Upper lobe of left lung (tissue), 4 donors: Measurements from ENCODE around the gene PLEKHM2.

Experiments used
- CTCF ChIP-seq, 6 experiments: fragments of 450-650 bp in 4 of 6; fragments of 200-600 bp in 2 of 6; sonication (generic) in 2 of 6; IDR thresholded peaks; one replicate each; pipeline ENCODE4 v1.5.1; 2016 to 2019; ENCODE audit warnings: antibody characterized with exemption in 6 of 6
- POLR2A ChIP-seq, 4 donors: fragments of 450-650 bp; IDR thresholded peaks; one replicate each; pipeline ENCODE4 v1.5.1; 2016 to 2017; ENCODE audit warnings: antibody characterized with exemption in 4 of 4, mild to moderate bottlenecking in 2 of 4

DNA sequence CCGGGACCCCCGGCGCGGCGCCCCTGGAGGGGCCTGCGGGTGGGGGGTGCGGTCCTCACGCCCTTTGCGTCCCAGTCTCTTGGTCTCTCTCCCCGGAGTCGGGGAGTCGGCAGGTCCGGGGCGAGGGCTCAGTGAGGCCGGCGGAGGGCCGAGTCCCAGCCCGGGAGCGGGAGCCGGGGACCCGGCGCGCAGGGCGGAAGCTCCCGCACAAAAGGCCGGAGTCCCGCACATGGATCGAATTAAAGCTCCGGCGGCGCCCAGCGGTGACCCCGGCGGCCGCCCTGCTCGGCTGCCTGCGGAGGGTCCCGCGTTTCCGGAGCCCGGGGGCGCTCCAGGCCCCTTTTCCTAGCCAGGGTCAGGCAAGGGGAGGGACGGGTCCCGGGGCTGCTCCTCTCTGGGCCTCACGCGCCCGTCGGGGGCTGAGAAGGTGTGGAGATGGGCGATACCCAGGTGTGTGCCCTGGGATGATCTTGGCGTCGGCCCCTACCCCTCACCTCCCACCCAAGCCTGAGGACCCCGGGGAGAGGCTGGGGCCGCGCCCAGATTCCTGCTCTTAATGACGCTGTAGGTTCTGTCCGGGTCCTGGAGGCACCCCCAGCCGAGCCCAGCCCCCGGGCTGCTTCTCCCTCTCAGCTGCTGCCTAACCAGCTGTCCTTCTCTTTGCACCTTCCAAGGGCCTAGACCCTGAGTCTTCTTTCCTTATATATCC, 75.0 kb downstream of the PLEKHM2 start:
- TF ChIP-seq CTCF (IDR thresholded peaks at IDR 0.05) (no peak), POLR2A (IDR thresholded peaks at IDR 0.05) (peak in 1 of 4 donors; percentile 8)
